ENCODE results near the gene KIRREL3.

KIRREL3 gene

DNA sequence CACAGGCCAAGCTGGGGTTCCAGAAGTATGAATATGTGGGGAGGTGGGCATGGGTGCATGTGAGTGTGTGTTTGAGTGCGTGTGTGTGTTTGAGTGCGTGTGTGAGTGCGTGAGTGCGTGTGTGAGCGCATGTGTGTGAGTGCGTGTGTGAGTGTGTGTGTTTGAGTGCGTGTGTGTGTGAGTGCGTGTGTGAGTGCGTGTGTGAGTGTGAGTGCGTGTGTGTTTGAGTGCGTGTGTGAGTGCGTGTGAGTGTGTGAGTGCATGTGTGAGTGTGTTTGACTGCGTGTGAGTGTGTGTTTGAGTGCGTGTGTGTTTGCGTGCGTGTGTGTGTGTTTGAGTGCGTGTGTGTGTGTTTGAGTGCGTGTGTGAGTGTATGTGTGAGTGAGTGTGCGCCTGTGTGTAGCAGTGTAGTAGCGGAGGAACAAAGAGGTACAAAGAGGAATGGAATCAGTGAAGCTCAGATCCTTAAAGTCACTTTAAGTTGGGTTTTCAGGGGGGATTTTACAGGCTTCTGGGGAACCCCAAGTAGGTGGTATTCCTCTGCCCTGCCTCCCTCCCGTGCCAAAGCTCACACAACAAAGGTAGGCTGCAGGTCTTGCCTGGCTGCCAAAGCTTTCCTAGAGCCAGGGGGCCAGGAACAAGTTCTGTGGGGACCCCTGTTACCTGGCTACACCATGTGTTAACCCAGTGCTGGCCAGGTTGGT is 137.1 kb downstream of the KIRREL3 start:
- DNase-seq = no peak

DNA sequence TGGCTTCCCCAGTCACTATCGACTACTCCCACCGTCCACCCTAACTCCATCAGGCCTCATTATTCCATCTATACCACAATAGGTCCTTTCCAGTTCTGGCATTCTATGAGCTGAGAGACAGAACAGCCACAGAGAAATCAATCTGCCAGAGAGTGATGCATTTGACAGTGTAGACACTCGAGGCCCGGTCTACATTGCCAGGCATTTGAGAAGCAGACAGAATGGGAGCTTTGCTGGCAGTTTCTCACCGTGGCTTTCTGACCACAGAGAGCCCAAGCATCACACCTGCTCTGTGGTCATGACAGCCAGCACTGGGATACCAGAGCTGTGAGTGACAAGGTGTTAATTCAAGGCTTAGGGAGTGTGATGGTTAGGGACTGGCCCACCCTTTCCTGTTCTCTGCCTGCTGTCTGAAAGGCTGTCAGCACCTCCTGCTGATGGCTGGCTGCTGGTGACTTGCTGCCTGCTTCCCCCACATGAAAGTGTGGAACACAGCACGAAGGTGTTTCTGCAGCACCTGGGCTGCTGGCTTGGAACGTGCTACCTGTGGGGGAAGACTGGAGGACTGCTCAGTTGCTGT is 137.8 kb downstream of the KIRREL3 start:
- no peak for DNase-seq

DNA sequence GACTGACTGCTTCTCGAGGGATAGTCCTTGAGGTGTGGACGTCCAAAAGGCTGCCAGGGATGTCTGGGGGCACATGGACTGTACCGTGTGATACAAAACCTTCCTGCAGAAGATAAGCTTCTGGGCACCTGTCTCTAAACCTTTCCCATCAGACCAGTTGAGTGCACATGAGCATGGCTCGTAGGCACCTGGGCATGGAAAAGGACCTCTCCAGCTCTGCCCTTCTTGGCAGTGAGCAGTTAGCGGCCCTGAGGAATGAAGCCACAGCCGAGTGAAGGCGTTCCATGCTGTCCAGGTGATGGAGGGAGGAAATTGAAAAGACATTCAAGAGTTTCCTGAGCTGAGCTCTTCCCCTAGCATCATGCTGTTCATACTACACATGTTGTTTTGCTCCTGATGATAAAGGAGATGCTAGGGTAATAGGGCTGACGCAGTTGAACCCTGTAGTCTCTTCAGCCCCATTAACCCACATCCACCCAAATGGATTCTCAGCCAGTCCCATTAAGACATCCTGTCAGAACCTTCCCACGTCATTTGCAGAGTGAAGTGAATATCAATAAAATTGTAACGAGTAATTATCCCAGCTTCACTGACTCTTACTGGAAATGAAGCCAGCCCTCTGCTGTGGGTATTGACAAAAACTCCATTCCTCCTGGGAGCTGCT is 138.6 kb downstream of the KIRREL3 start:
- DNase-seq = no peak

DNA sequence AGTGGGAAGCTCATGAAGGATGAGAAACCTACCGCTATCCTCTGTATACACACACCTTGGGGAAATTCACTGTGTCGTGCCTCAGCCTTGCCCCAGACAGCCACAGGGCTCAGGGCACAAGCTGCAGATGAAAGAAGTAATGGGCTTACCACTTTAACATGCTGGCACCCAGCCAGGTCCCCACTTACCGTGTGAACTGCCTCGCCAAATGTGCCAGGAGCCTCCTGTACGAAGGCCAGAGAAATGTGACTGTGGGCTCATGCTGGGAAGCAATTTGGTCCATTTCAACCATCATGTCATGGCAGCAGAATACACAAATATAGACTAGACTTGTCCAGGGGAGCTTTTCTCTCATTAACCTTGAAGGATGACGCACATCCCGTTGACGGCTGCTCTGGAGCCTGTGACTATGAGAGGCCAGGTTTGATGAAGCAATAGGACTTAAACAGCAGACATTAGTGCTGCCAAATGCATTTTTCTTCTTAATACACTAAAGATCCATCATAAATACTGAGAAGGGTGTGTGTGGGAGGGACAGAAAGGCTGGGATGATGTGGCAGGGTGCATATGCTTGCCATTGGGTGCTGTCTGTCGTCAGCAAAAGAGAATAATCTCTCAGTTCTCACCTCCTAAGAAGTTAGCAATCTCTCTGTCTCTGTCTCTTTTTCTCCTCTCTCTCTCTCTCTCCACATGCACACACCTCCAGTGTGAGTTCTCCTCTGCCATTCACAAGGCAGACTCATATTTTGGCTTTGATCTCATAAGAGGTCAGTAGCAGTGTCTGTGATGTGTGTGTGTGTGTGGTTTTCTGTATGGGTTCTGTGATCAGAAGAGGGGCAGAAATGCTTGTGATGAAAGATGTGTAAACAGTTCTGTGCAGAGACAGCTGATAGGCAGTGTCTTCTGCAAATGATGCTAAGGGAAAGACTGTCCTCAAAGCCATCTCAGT is 142.4 kb downstream of the KIRREL3 start:
- no peak for DNase-seq

DNA sequence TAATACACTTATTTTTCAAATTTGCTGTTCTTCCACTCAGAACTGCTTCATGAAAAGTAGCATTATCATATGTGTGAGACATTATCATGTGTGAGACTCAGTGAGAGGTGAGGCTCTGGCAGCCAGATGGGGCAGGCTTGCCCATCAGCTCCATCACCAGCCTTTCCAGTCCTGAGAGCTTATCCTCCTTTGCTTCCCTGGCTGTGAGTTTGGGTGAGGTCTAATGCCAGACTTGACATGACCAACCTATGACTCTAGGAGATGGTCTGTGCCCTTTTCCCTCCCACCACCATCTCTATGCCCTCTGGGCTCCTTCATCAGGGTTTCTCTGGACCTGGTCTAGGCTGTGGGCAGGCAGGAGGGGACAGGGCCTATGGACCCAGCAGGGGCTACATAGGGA is 145.0 kb downstream of the KIRREL3 start:
- no peak for DNase-seq

DNA sequence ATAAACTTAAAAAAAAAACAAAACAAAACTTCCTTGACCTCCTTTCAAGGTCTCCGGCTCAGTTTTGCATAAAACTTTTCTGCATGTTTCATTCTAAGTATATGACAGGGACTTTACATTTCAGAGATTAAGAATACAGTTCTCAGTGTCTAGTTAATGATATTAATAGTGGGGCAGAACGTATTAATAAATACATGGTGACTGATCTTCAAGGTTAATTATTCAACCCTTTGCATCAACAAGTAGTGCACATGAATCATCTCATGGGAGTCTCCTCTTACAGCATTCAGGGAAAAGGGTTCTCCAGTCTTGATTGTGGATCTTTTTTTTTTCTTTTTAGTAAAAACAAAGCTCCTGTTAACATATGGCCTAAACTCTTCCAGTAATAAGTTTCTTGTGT is 146.8 kb downstream of the KIRREL3 start:
- no peak for DNase-seq

DNA sequence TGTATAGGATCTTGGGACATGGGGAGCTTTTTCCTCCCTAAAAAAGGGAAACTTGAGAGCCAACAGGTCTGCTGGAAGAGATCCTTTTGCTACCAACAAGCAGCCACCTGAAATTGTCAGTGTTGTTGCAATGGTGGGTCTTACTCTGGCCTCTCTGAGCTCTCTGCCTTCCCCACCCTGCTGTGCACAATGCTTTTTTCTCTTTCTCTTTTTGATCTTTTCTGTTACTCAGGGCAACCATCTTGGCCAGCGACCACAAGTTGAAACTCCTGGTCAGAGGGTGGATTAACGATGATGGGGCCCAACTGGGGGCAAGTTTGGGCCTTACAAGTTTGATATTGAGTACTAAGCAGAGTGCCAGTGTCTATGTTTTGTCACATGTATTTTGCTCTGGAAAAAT is 155.8 kb downstream of the KIRREL3 start:
- DNase-seq = no peak

DNA sequence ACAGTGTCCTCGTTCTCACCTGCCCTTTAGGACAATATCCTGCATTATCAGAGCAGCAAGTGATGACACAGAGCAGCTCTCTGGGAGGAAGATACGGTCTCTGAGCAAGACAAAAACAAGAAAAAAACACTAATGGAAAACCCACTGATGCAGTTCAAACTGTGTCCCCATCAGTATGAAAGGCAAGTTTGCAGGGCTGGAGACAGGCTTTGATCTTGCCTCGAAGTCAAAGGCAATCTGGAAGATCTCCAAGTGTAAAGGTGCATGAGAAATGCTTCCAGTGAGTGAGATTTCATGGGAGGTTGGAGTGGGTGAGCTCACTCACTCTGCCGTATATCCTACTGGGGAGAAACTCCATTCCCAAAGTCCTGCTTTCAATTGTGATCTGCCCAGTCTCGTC is 157.5 kb downstream of the KIRREL3 start:
- no peak for DNase-seq

DNA sequence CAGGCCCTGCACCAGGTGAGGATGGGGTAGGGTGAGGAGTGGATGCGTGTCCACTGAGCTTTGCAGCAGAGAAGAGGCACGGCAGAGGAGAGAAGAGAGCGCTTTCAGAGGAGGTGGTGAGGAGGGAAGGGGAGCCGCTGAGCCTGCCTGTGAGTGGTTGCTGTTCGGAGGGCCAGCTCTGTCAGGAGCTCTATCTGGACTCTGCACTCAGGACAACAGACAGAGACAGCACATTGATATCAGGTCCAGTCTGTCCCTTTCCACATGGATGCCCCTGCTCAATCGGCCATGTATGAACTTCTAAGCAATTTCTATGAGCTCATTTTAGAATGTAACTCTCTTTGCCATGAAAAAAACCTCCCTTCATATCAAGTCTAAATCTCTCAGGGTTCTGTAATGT is 158.6 kb downstream of the KIRREL3 start:
- DNase-seq = no peak

DNA sequence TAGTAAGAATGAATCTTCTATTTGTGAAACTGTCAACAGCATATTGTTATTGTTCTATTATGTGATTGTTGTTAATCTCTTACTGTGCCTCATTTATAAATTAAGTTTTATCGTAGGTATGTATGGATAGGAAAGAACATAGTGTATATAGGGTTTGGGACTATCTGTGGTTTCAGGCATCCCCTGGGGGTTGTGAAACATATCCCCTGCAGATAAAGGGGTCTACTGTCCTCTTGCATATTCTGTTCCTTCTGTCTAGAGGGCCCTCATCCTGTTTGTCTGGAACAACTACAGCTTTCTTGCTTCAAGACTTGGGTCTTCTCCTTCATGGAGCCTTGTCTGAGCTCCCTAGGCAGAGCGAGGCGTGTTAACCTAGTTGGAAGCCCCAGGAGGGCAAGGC is 159.6 kb downstream of the KIRREL3 start:
- no peak for DNase-seq

DNA sequence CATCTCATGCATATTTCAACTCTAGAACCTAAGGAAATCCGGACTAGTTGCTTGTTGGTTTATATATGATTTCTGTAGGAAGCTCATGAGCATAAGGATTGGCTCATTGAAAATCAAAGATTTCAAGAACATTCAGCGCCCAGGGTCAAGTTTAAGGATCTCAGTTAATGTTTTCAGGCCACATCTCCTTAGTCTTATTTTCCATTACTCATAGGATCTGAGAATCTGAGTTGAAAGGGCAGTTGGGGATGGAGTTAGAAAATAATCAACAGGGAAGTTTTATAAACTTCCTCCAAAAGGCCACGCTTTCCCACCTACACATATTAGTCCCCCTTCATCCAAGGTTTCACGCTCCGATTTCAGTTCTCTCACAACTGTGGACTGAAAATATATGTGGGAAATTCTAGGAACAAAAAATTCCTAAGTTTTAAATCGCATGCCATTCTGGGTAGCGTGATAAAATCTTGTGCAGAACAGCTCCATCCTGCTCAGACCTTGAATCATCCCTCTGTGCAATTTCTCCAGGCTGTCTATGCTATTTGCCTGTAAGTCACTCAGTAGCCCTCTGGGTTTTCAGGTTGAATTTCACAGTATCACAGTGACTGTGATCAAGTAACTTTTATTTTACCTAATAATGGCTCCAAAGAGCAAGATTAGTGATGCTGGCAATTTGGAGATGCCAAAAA is 160.2 kb downstream of the KIRREL3 start:
- DNase-seq = no peak

DNA sequence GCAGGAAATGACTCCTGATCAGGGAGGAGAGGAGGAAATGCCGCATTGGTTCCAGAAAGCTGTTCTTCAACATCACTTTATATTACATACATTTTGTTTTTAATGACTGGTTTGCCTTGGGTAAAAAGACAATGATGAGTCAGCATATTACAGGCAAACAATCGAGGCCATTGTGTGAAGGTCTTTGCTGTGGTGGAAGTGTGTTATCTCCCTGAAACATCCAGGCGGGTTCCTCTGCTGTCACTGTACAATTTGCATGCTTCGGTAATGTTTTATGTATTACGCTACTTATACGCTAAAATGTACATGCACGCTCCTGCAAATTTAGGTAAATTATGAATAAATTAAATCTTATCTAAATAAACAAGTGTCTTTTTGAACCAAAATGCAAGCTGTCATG is 161.1 kb downstream of the KIRREL3 start:
- DNase-seq = no peak

DNA sequence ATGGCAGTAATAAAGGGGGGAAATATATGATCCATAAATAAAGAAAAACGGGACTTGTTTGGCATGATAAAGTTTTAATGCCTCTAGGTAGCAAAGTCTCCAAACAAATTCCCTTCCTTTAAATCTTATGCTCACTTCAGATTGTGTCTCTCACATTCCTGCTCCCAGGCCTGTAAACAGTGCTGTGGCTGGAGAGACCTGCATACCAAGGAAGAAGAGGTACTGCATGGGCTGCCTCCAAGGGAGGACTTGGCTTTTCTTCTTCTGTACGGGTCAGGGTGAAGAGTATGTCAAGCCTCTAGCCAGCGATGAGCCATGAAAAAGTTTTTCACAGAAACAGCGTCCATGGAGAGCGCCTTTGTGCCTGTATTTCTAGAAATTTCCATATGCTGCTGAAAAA is 161.8 kb downstream of the KIRREL3 start:
- DNase-seq = no peak

DNA sequence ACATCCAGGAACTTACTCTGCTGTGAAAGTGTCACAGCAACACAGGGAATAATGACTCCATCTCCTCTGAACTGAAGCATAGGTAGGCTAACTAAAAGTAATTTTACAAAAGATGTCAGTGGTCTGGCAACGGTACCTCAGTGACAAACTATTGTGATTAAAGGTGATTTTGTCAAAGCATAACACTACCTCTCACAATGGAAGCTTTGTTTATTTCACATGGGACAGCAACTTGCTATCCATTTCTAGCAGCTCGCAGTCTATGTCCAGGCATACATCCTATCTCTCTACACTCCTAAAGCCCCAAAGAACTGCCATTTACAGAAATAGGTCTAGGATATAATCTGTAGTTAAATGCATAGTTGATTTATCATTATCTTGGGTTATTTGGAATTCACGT is 163.0 kb downstream of the KIRREL3 start:
- no peak for DNase-seq

DNA sequence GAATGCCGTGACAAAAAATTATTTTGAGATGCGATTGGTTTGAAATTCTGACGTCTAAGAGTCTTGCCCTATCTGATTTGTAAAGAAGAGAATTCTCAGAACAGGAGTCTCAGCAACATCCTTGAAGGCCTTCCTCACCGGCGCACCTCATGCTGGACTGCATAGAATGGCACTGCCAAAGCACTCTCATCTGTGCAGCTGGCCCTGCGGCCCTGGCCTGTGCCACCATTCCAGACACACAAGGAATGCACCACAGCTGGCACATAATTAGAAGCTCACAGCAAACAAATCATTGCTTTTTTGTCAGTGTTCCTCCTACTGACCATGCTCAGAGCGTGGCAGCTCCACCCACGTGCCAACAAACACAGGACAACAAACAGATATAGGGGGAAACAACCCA is 166.0 kb downstream of the KIRREL3 start:
- no peak for DNase-seq

DNA sequence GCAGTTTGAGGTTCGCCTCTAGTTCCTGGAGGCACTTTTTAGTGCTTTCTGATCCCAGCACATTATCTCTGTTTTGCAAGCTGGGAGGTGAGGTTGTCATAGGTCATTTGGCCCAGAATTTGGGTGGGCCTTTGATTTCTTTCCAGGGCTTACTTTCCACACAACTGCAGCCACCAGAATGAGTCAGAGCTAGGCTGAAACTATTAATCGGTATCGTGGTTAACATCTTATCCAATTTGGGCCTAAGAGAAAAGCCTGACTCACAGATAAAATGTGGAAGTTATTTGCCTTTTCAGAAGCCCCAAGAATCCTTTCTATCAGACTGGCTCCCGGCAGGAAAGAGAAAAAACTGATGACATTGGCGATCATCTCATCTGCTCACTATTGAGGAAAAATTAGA is 166.4 kb downstream of the KIRREL3 start:
- no peak for DNase-seq

DNA sequence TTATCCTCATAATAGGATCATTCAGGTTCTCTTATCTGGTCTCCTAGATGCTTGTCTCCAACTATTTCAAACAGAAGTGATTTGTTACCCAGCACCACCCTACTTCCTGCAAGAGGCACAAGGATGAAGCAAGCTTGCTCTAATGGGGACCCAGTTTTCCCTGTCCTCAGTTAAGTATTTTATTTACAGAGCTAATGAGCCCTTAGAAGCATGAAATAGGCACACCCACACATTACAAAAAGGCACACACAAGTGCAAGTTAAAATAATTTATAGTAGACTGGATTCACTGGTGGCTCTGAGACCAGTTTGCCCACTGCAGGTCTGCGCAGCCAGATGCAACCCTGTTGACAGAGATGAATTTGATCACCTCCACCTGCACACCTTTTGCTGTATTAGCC is 167.5 kb downstream of the KIRREL3 start:
- DNase-seq = no peak

DNA sequence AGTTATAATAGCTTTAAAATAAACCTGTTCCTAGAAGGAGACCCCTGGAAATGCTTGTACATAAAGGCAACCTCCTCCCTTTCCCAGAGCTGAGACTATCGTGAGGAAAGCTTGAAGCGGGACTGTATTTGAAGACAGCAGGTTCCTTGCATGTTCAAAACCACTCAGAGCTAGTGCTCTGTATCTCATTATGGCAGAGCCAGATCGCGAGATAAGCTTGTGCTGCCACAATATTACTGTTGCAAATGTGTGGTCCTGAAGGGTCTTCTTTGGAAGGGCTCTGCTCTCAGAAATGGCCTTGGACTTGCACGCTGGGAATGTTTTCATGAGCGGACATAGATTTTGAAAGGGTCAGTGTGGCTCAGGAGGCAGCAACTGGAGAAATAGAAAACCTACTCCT is 168.2 kb downstream of the KIRREL3 start:
- DNase-seq = no peak

DNA sequence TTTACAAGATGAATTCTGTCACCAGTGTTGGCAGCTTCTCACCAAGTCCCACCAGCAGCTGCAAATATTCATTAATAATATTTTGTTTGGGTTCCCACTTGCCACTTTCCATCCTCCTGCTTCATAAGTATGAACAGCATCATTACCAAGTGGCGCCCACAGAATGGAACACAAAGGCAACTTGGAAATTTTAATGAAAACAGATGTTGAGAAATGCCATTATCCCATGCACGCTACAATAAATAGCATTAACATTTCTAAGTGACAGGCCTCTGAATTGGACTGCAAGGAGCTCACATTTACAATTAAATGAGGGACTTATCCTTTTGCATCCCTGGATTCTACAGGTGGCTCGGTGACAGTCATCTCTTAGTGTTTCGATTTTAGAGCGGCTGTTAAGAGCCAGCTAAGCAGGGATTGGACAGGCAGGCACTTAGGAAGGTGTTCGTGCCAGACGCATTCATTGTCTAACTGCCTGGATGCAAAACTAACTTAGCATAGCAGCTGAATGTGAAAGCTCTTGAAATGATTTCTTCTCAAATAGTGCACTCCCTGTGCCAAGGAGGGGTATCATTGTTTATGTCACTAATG is 170.3 kb downstream of the KIRREL3 start:
- DNase-seq = no peak

DNA sequence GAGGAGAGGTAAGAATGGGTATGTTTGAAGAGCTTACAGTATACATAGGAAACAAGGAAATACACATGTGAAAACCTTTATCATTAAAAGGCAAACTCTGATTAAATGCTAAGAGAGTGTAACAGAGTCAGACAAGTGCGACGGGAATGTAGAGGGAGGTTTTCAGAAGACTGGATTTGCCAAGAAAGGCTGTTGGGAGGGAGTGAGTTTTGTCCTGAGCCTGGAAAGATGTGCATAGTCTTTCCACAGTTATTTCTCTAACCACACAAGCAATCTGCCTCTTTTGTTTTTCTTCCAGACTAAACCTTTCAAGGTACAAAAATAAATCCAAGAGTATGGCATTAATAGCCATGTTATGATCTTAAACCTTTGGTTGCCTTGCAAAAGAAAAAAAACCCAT is 170.9 kb downstream of the KIRREL3 start:
- no peak for DNase-seq

DNA sequence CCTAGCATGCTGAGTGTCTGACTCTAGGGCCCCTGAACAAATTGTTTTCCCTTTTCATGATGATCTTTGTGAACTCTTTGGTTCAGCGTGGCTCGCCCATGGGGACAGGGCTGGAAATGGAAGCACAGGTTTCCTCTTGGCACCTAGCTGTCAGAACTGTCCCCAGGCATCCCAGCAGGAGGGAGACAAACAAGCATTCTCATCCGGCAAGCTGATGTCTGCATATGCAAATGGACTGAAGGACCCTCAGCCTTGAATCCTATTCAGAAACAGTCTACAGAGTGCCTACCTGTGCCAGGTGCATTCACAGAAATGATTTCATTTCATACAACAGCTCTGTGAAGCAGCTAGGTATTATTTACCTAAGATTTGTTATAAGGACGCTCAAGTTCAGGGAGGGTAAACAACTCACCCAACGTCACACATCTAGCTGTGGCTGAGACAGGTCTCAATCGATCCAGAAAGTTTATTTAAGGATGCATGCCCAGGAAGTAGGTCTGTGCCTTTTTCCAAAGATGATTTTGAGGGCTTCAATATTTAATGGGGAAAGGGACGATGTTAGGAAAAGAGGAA is 176.4 kb downstream of the KIRREL3 start:
- no peak for DNase-seq

DNA sequence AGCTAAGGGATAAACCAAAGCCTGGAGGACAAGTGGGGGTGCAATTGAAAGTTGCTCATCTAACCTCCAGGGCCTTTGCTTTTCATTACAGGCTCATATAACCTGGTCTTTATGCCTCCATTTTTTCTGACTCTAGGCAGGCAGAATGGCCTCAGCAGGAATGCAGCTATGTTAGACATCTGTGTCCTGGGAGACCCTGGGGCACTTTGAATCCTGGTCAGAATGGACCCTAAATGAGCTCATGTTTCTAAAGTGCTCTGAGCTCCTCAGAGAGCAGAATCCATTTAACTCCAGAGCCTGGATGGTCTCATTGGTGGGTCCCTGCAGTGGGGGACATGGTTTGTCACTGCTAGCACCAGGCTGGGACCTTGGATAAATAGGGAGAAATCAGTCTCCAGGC is 177.3 kb downstream of the KIRREL3 start:
- no peak for DNase-seq

Measured in stimulated activated CD8-positive, alpha-beta memory T cell treated with anti-CD3 and anti-CD28 coated beads, Interleukin-4, amount 100 ng/mL, for 48 hours (primary cell).